GM12878 (cell line): ENCODE results near the gene SNAI1.
"Not testable (repeated sequence)": the region's sequence is repeated elsewhere in the genome, so short reads cannot be mapped to it uniquely, and the experiment has no call there.

Source experiments
- NFYA ChIP-seq: IDR thresholded peaks from 2 replicates; pipeline ENCODE4 v1.6.1; 2011; ENCODE audit warnings: low read depth, mild to moderate bottlenecking, low read length, improper control_type of control experiment, borderline replicate concordance
- RAD51 ChIP-seq: fragments of 450-650 bp; IDR thresholded peaks from 2 replicates; pipeline ENCODE4 v1.6.1; 2016; ENCODE audit warnings: moderate library complexity, mild to moderate bottlenecking, inconsistent platforms
- SKIL ChIP-seq: fragments of 450-650 bp; IDR thresholded peaks from 2 replicates; pipeline ENCODE4 v1.6.1; 2017; ENCODE audit warnings: mild to moderate bottlenecking, low read depth, inconsistent platforms; ENCODE audit not compliant: poor library complexity, severe bottlenecking
- TCF7 ChIP-seq: IDR thresholded peaks from 2 replicates; pipeline ENCODE4 v1.6.1; 2014; ENCODE audit warnings: antibody characterized with exemption, borderline replicate concordance
- TF ChIP-seq, protein P1 (sequence below), 3 experiments: IDR thresholded peaks in 2 of 3; conservative IDR thresholded peaks in 1 of 3; 2 replicates each; pipeline ENCODE4 v1.5.1; 2011; ENCODE audit warnings: low read depth in 3 of 3, low read length in 3 of 3, mild to moderate bottlenecking in 3 of 3, control low read depth in 2 of 3, moderate library complexity in 2 of 3, inconsistent platforms in 1 of 3, mixed read lengths in 1 of 3; ENCODE audit not compliant: control insufficient read depth in 2 of 3, insufficient read depth in 1 of 3; ENCODE audit errors: extremely low read depth in 1 of 3

- TF ChIP-seq SKIL, TCF7, RAD51, NFYA: not testable (repeated sequence)
- TF ChIP-seq, protein P1, sequence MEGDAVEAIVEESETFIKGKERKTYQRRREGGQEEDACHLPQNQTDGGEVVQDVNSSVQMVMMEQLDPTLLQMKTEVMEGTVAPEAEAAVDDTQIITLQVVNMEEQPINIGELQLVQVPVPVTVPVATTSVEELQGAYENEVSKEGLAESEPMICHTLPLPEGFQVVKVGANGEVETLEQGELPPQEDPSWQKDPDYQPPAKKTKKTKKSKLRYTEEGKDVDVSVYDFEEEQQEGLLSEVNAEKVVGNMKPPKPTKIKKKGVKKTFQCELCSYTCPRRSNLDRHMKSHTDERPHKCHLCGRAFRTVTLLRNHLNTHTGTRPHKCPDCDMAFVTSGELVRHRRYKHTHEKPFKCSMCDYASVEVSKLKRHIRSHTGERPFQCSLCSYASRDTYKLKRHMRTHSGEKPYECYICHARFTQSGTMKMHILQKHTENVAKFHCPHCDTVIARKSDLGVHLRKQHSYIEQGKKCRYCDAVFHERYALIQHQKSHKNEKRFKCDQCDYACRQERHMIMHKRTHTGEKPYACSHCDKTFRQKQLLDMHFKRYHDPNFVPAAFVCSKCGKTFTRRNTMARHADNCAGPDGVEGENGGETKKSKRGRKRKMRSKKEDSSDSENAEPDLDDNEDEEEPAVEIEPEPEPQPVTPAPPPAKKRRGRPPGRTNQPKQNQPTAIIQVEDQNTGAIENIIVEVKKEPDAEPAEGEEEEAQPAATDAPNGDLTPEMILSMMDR (IDR thresholded peaks at IDR 0.05 in 2 of 3, conservative IDR thresholded peaks at IDR 0.05 in 1 of 3; ENCODE audit: control insufficient read depth in 2 of 3, extremely low read depth in 1 of 3, insufficient read depth in 1 of 3, low read depth in 3 of 3, low read length in 3 of 3): not testable (repeated sequence)
These were observed 26.9 kb upstream of the SNAI1 start for GRCh38 chr20:49955830-49956396.
